GM21619 (cell line): ENCODE results near the gene HADH.
"Not testable (repeated sequence)": the region's sequence is repeated elsewhere in the genome, so short reads cannot be mapped to it uniquely, and the experiment has no call there.

Experiments
- ATAC-seq: cut with Tn5 transposase; IDR thresholded peaks from one replicate; pipeline ENCODE4 v1.9.1; 2021; ENCODE audit not compliant: unreplicated experiment

HADH gene

GRCh38 chr4:108029731-108030130 is 40.0 kb downstream of the HADH start:
- no peak for ATAC-seq

GRCh38 chr4:108030332-108030731 is 40.6 kb downstream of the HADH start:
- peak; percentile 94 for ATAC-seq

GRCh38 chr4:108031427-108032083 is 41.9 kb downstream of the HADH start:
- no peak for ATAC-seq

GRCh38 chr4:108033348-108033747 is 43.7 kb downstream of the HADH start:
- no peak for ATAC-seq

GRCh38 chr4:108034565-108034964 is 44.9 kb downstream of the HADH start:
- ATAC-seq, result no peak

- no peak for ATAC-seq
These were observed 46.0 kb downstream of the HADH start for GRCh38 chr4:108035691-108036090.

GRCh38 chr4:108036213-108036612 is 46.5 kb downstream of the HADH start:
- peak; percentile 95 for ATAC-seq

GRCh38 chr4:108037884-108038283 is 48.2 kb downstream of the HADH start:
- no peak for ATAC-seq

GRCh38 chr4:108042927-108043326 is 53.2 kb downstream of the HADH start:
- ATAC-seq, result no peak

- no peak for ATAC-seq
These were observed 53.8 kb downstream of the HADH start for GRCh38 chr4:108043526-108043925.

GRCh38 chr4:108044951-108045686 is 55.4 kb downstream of the HADH start:
- no peak for ATAC-seq

GRCh38 chr4:108045687-108046024 is 56.0 kb downstream of the HADH start:
- no peak for ATAC-seq

GRCh38 chr4:108047199-108047598 is 57.5 kb downstream of the HADH start:
- ATAC-seq, result no peak

GRCh38 chr4:108048157-108048556 is 58.5 kb downstream of the HADH start:
- no peak for ATAC-seq

GRCh38 chr4:108048997-108049396 is 59.3 kb downstream of the HADH start:
- ATAC-seq, result no peak

- ATAC-seq, result no peak
These were observed 59.7 kb downstream of the HADH start for GRCh38 chr4:108049406-108049805.

GRCh38 chr4:108050166-108051111 is 60.8 kb downstream of the HADH start:
- not testable (repeated sequence) for ATAC-seq

- no peak for ATAC-seq
These were observed 61.7 kb downstream of the HADH start for GRCh38 chr4:108051343-108051742.

GRCh38 chr4:108052558-108053120 is 63.0 kb downstream of the HADH start:
- peak; percentile 26 for ATAC-seq

GRCh38 chr4:108053251-108053711 is 63.6 kb downstream of the HADH start:
- peak; percentile 95 for ATAC-seq

GRCh38 chr4:108054025-108054638 is 64.4 kb downstream of the HADH start:
- no peak for ATAC-seq
